Sigmoid colon (tissue), 7 donors: ENCODE measurements around the gene RRM2. TPM values are rescaled to one million over a fixed set of nuclear protein-coding genes. Genes with fewer than 3 reads are reported as not detected.
"Not testable (repeated sequence)": the region's sequence is repeated elsewhere in the genome, so short reads cannot be mapped to it uniquely, and the experiment has no call there.

Experiments
- DNase-seq: peaks from one replicate; pipeline ENCODE4 v3.0.0-alpha.2; 2019
- H3K27ac ChIP-seq, 4 donors: fragments of 200-600 bp; sonication (generic); one replicate each; pipeline ENCODE4 v1.5.1; 2016 to 2019; ENCODE audit warnings: mild to moderate bottlenecking in 1 of 4
- H3K27me3 ChIP-seq, 3 donors: fragments of 200-600 bp; sonication (generic); one replicate each; pipeline ENCODE4 v1.5.1; 2019; ENCODE audit warnings: mild to moderate bottlenecking in 1 of 3
- H3K36me3 ChIP-seq, 4 donors: fragments of 200-600 bp; sonication (generic); one replicate each; pipeline ENCODE4 v1.5.1; 2016 to 2019
- H3K4me1 ChIP-seq, 4 donors: fragments of 200-600 bp; sonication (generic); one replicate each; pipeline ENCODE4 v1.5.1; 2017 to 2019
- H3K4me3 ChIP-seq, 4 donors: fragments of 200-600 bp; sonication (generic); one replicate each; pipeline ENCODE4 v1.5.1; 2017 to 2019; ENCODE audit warnings: mild to moderate bottlenecking in 2 of 4, moderate library complexity in 1 of 4
- H3K9me3 ChIP-seq, 4 donors: fragments of 200-600 bp in 3 of 4; sonication (generic) in 3 of 4; one replicate each; pipeline versions ENCODE4 v1.5.1 to v1.6.1; 2013 to 2019
- CTCF ChIP-seq, 4 experiments: fragments of 450-650 bp in 3 of 4; fragments of 200-600 bp in 1 of 4; IDR thresholded peaks; one replicate each; pipeline ENCODE4 v1.5.1; 2016 to 2019; ENCODE audit warnings: antibody characterized with exemption in 4 of 4, mild to moderate bottlenecking in 3 of 4, moderate library complexity in 2 of 4
- EP300 ChIP-seq, 4 donors: sonication (generic); formaldehyde crosslinking; IDR thresholded peaks; one replicate each; pipeline ENCODE4 v1.6.1; 2017; ENCODE audit warnings: antibody characterized with exemption in 4 of 4
- POLR2A ChIP-seq, 2 donors: fragments of 450-650 bp; IDR thresholded peaks; one replicate each; pipeline ENCODE4 v1.6.1; 2016; ENCODE audit warnings: antibody characterized with exemption in 2 of 2, mild to moderate bottlenecking in 2 of 2, moderate library complexity in 2 of 2
- POLR2AphosphoS5 ChIP-seq, 4 donors: sonication (generic); formaldehyde crosslinking; IDR thresholded peaks; one replicate each; pipeline ENCODE4 v1.6.1; 2017; ENCODE audit warnings: antibody characterized with exemption in 4 of 4
- WGBS, 2 donors: extraction: QIAGEN DNeasy Blood & Tissue Kit; methylation state at CpG; one replicate each; pipeline ENCODE4 v1.1.7; 2013; 5-methylcytosine and 5-hydroxymethylcytosine counted together
- intact Hi-C: fragments of 100-400 bp; cut with DNase I; formaldehyde crosslinking; loops from one replicate; pipeline ENCODE4 v1.15.1; 2023
- polyA plus RNA-seq, 3 donors: library from polyadenylated mRNA; stranded (reverse); fragments of 200-250 nt; gene quantifications; one replicate each; pipeline ENCODE4 v1.2.3, GENCODE V29; 2013
- total RNA-seq, 4 donors: library from RNA; depleted of rRNA; stranded (reverse); fragments of >200 nt; gene quantifications; one replicate each; pipeline ENCODE4 v1.1.0, GENCODE V29; 2016
- donor health status: healthy with polysubstance abuse.
- donor health status: Bipolar disorder and iron deficiency.
- donor health status: healthy.

The RRM2 gene
- total and polyA plus RNA-seq, 7 donors = 0.16 to 65.8 (median 6.9) TPM; not detected in 1

GRCh38 chr2:10091182-10091888 is 31.2 kb upstream of the RRM2 start:
- Histone ChIP-seq H3K4me1 (peaks cover 0 to 6% (median 4%) of the 10 kb centered on the region in 4 donors), H3K9me3 (no peaks in the 10 kb centered on the region), H3K27ac (no peak overlapping the region), H3K36me3 (no peaks in the 10 kb centered on the region), H3K27me3 (peaks cover 0 to 15% (median 14%) of the 10 kb centered on the region in 3 donors), H3K4me3 (peak overlapping the region in 3 of 4 donors; percentile 28 to 42 (median 32))
- no peak for DNase-seq
- TF ChIP-seq EP300 (IDR thresholded peaks at IDR 0.05) = no peak
- WGBS, 2 donors = 17 to 50% methylated on average over 52 of the region's 52 CpGs
- intact Hi-C loops = no loop called here

DNA sequence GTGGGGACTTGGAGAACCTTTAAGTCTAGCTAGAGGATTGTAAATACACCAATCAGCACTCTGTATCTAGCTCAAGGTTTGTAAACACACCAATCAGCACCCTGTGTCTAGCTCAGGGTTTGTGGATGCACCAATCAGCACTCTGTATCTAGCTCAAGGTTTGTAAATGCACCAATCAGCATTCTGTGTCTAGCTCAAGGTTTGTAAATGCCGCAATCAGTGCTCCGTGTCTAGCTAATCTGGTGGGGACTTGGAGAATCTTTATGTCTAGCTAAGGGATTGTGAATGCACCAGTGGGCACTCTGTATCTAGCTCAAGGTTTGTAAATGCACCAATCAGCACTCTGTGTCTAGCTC is 30.7 kb upstream of the RRM2 start:
- WGBS, 2 donors = 98% methylated on average over 2 of the region's 2 CpGs
- H3K36me3 ChIP-seq, DNase-seq, intact Hi-C loops, H3K9me3 ChIP-seq, H3K27ac ChIP-seq, H3K4me1 ChIP-seq: not testable (repeated sequence)
- Histone ChIP-seq H3K27me3 (peaks cover 0 to 15% (median 14%) of the 10 kb centered on the region in 3 donors), H3K4me3 (peak overlapping the region in 1 of 4 donors; percentile 32)

- H3K4me1 ChIP-seq = peaks cover 0 to 14% (median 7%) of the 10 kb centered on the region in 4 donors
- peaks cover 0 to 15% (median 14%) of the 10 kb centered on the region in 3 donors for H3K27me3 ChIP-seq
- no peaks in the 10 kb centered on the region for H3K9me3 ChIP-seq
- no peak overlapping the region for H3K27ac ChIP-seq
- 90 to 91% methylated on average over 13 of the region's 13 CpGs for WGBS, 2 donors
- H3K36me3 ChIP-seq = no peaks in the 10 kb centered on the region
- intact Hi-C loops = no loop called here
- no peak for TF ChIP-seq POLR2A (IDR thresholded peaks at IDR 0.05)
- TF ChIP-seq POLR2AphosphoS5 (IDR thresholded peaks at IDR 0.05) = no peak
- no peak for TF ChIP-seq EP300 (IDR thresholded peaks at IDR 0.05)
- no peak for TF ChIP-seq CTCF (IDR thresholded peaks at IDR 0.05)
- H3K4me3 ChIP-seq = no peak overlapping the region
- DNase-seq = no peak
Observed at GRCh38 chr2:10094271-10094814, 28.2 kb upstream of the RRM2 start.

DNA sequence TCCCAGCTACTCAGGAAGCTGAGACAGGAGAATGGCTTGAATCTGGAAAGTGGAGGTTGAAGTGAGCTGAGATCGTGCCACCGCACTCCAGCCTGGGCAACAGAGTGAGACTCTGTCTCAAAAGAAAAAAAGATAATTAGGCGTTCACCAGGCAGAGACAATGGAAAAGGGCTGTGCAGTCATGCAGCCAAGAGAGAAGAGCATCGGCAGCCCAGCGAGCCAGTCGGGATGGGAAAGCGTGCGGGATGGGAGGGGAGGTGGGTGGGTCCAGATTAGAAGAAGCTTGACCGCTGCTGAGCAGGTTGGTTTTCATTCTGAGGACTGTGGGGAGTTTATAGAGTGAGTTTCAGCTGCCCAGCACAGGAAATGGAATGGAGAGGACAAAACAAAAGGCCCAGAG is 27.4 kb upstream of the RRM2 start:
- Histone ChIP-seq H3K36me3 (no peaks in the 10 kb centered on the region), H3K4me3 (no peak overlapping the region), H3K27ac (no peak overlapping the region), H3K4me1 (peaks cover 0 to 14% (median 7%) of the 10 kb centered on the region in 4 donors), H3K27me3 (peaks cover 0 to 15% (median 14%) of the 10 kb centered on the region in 3 donors), H3K9me3 (no peaks in the 10 kb centered on the region)
- DNase-seq = no peak
- TF ChIP-seq POLR2A (IDR thresholded peaks at IDR 0.05) = no peak
- intact Hi-C loops = loop anchor here (5.0 kb wide), 1 partner anchor 283 kb away; no protein-coding TSS in a partner anchor
- WGBS, 2 donors = 82 to 84% methylated on average over 9 of the region's 9 CpGs

GRCh38 chr2:10096641-10097040 is 25.9 kb upstream of the RRM2 start:
- no peaks in the 10 kb centered on the region for H3K9me3 ChIP-seq
- H3K27me3 ChIP-seq = peaks cover 0 to 9% (median 3%) of the 10 kb centered on the region in 3 donors
- H3K27ac ChIP-seq = no peak overlapping the region
- H3K4me1 ChIP-seq = peaks cover 0 to 10% (median 4%) of the 10 kb centered on the region in 4 donors
- no peak overlapping the region for H3K4me3 ChIP-seq
- WGBS, 2 donors = 93 to 97% methylated on average over 10 of the region's 10 CpGs
- TF ChIP-seq EP300 (IDR thresholded peaks at IDR 0.05) (no peak), CTCF (IDR thresholded peaks at IDR 0.05) (no peak), POLR2AphosphoS5 (IDR thresholded peaks at IDR 0.05) (no peak), POLR2A (IDR thresholded peaks at IDR 0.05) (no peak)
- DNase-seq = no peak
- intact Hi-C loops = loop anchor here (1.0 to 5.0 kb wide), 2 partner anchors 22 to 284 kb away; no protein-coding TSS in a partner anchor
- no peaks in the 10 kb centered on the region for H3K36me3 ChIP-seq

DNA sequence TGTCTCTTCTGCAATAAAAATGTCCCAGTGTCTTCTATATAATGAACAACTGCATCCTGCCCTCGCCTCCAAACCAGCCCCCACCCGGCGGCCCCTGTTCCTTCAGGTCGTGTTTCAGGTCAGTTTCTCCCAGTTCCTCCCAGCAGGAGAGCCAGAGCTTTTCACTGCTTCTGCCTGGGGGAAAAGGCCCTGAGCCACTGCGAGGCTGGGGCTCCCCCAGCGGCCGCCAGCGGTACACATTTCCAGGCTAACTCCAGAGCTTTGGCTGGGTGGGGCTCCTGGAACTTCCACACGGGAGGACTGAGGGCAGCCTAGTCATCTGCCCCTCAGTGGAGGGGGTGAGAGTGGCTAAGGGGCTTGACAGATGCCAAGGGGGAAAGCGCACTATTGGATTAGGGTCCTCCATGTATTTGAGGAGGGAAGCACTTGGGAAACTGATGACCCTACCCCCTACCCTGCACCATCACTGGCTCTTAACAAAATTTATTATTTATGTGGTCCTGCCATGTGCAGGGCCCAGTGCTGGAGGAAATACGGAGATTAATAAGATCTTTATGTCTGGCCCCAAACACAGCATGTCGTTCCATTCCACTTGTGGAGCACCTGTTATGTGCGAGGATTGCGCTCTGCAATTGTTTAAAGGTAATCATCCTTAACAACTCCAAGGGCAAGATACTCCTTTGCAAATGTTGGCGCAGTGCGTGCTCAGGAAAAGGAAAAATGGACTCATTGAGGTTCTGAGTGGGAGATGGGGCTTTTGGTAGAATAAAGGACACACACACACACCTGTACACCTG is 25.0 kb upstream of the RRM2 start:
- no peaks in the 10 kb centered on the region for H3K36me3 ChIP-seq
- intact Hi-C loops = loop anchor here (1.0 to 5.0 kb wide), 2 partner anchors 23 to 285 kb away; no protein-coding TSS in a partner anchor
- peaks cover 0 to 10% (median 4%) of the 10 kb centered on the region in 4 donors for H3K4me1 ChIP-seq
- H3K27me3 ChIP-seq = peaks cover 0 to 5% (median 0%) of the 10 kb centered on the region in 3 donors
- TF ChIP-seq POLR2AphosphoS5 (IDR thresholded peaks at IDR 0.05) (no peak), CTCF (IDR thresholded peaks at IDR 0.05) (peak; percentile 90 to 95 (median 92)), EP300 (IDR thresholded peaks at IDR 0.05) (no peak), POLR2A (IDR thresholded peaks at IDR 0.05) (no peak)
- H3K9me3 ChIP-seq = no peaks in the 10 kb centered on the region
- DNase-seq = peak; percentile 86
- no peak overlapping the region for H3K4me3 ChIP-seq
- 29 to 37% methylated on average over 16 of the region's 16 CpGs for WGBS, 2 donors
- H3K27ac ChIP-seq = no peak overlapping the region
